Activated naive CD4-positive, alpha-beta T cell treated with anti-CD3 and anti-CD28 coated beads, Interleukin-2, amount 10 ng/mL, durations not matched to agents 7 days and 5 days (primary cell): Measurements from ENCODE around the gene SLC25A40.

ENCODE experiments used
- CTCF ChIA-PET: fragments of 350-600 bp; sonication (Branson Sonifier 250); formaldehyde crosslinking; loops from one replicate; lab custom pipeline; 2021; ENCODE audit warnings: antibody characterized with exemption; lab: Charles Lee
- DNase-seq: peaks from one replicate; pipeline ENCODE4 v3.0.0-alpha.2; 2020
- H3K27ac Mint-ChIP-seq: one replicate; pipeline ENCODE4 v1.8.0; 2021; ENCODE audit warnings: mild to moderate bottlenecking, moderate library complexity, mixed read lengths
- H3K27me3 Mint-ChIP-seq: one replicate; pipeline ENCODE4 v1.8.0; 2021; ENCODE audit warnings: mild to moderate bottlenecking, mixed read lengths
- H3K36me3 Mint-ChIP-seq: one replicate; pipeline ENCODE4 v1.8.0; 2021; ENCODE audit warnings: mixed read lengths
- H3K4me1 Mint-ChIP-seq: one replicate; pipeline ENCODE4 v1.8.0; 2021; ENCODE audit warnings: mixed read lengths
- H3K4me3 Mint-ChIP-seq: one replicate; pipeline ENCODE4 v1.8.0; 2021; ENCODE audit warnings: mild to moderate bottlenecking, moderate library complexity, mixed read lengths
- H3K9me3 Mint-ChIP-seq: one replicate; pipeline ENCODE4 v1.8.0; 2021; ENCODE audit warnings: mixed read lengths

SLC25A40 gene

GRCh38 chr7:87785368-87785995 lies 90.7 kb downstream of the SLC25A40 start:
- Mint-ChIP-seq H3K4me1 (no peaks in the 10 kb centered on the region), H3K9me3 (no peaks in the 10 kb centered on the region), H3K4me3 (no peak overlapping the region), H3K36me3 (no peaks in the 10 kb centered on the region), H3K27me3 (no peaks in the 10 kb centered on the region), H3K27ac (no peak overlapping the region)
- CTCF ChIA-PET = interaction anchor here (1.0 to 1.6 kb wide), 3 partner anchors 12 to 326 kb away, joined by 3 to 6 read pairs (median 4); no protein-coding TSS in a partner anchor
- no peak for DNase-seq

- H3K36me3 Mint-ChIP-seq = no peaks in the 10 kb centered on the region
- H3K4me1 Mint-ChIP-seq = no peaks in the 10 kb centered on the region
- CTCF ChIA-PET = interaction anchor here (0.7 kb wide), 1 partner anchor 33 kb away, joined by 3 read pairs; no protein-coding TSS in a partner anchor
- no peaks in the 10 kb centered on the region for H3K9me3 Mint-ChIP-seq
- no peak for DNase-seq
- H3K4me3 Mint-ChIP-seq = no peak overlapping the region
- no peak overlapping the region for H3K27ac Mint-ChIP-seq
- no peaks in the 10 kb centered on the region for H3K27me3 Mint-ChIP-seq
Observed at GRCh38 chr7:87784424-87784823, 91.7 kb downstream of the SLC25A40 start.
